Measurements from ENCODE around the gene ERI3.

DNA sequence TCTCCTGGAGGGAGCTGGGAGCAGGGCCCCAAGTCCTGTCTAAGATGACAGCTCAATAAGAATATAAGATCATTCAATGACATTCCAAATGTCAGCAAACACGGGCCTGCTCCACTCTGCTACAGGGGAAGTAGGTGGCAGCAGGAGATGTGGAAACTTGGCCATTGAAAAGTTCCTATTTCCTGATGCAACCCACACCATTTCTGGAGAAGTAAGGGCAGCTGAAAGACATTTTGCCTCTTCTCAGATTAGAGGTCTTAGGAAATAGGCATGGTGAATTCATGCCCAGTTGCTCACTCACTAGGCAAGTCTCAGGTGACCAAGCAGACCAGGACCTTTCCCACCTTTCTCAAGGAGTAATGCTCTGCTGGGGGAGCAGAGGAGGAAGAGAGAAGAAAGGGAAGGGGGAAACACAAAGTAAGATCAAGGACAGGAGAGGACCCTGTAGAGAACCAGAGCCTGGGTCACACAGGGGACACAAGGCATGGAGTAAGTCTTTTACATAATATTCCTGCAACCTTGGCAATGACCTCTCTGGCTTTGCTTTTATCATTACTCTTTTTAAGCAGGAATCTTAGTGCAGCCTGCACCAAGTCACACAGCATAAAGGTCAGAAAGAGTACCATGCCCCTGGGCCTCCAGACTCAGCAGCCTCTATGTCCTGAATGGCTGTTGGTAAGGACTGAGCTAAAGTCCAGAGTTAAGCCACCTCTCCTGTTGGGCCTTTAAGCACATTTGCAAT is 72.9 kb downstream of the ERI3 start:
- TF ChIP-seq, protein P1, sequence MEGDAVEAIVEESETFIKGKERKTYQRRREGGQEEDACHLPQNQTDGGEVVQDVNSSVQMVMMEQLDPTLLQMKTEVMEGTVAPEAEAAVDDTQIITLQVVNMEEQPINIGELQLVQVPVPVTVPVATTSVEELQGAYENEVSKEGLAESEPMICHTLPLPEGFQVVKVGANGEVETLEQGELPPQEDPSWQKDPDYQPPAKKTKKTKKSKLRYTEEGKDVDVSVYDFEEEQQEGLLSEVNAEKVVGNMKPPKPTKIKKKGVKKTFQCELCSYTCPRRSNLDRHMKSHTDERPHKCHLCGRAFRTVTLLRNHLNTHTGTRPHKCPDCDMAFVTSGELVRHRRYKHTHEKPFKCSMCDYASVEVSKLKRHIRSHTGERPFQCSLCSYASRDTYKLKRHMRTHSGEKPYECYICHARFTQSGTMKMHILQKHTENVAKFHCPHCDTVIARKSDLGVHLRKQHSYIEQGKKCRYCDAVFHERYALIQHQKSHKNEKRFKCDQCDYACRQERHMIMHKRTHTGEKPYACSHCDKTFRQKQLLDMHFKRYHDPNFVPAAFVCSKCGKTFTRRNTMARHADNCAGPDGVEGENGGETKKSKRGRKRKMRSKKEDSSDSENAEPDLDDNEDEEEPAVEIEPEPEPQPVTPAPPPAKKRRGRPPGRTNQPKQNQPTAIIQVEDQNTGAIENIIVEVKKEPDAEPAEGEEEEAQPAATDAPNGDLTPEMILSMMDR (IDR thresholded peaks at IDR 0.05; ENCODE audit: borderline replicate concordance, extremely low read depth, low read length, poor library complexity, severe bottlenecking), result no peak
- no peak for TF ChIP-seq EZH2 (IDR thresholded peaks at IDR 0.05; ENCODE audit: borderline replicate concordance, low read depth, low read length, severe bottlenecking)

Data from DND-41 (cell line).